Natural killer cell (primary cell): ENCODE measurements around the gene PPM1F. TPM values are rescaled to one million over a fixed set of nuclear protein-coding genes. Genes with fewer than 3 reads are reported as not detected.
A peak's percentile ranks its signal among the peaks of the same experiment; 100 is the strongest.

Source experiments
- ATAC-seq, 3 donors: fragments of 150-1000 bp in 2 of 3; fragments of 200-7000 bp in 1 of 3; cut with Tn5 transposase; 1 replicate in 1 of 3; 2 replicates in 2 of 3; pipeline ENCODE4 v1.10.0; 2021; ENCODE audit warnings: mild to moderate bottlenecking in 2 of 3, moderate library complexity in 2 of 3
- DNase-seq, 2 donors: peaks; one replicate each; pipeline versions ENCODE4 v3.0.0 to v3.0.0-alpha.2; 2013 to 2021; ENCODE audit warnings: mixed read lengths in 1 of 2
- H3K27ac ChIP-seq: one replicate; pipeline ENCODE4 v1.5.1; 2013; ENCODE audit warnings: mild to moderate bottlenecking, low read length
- H3K27me3 ChIP-seq: one replicate; pipeline ENCODE4 v1.6.1; 2013; ENCODE audit warnings: low read length; ENCODE audit not compliant: control insufficient read depth, insufficient read depth
- H3K36me3 ChIP-seq: one replicate; pipeline ENCODE4 v1.6.1; 2013; ENCODE audit warnings: low read length; ENCODE audit not compliant: control insufficient read depth, insufficient read depth
- H3K4me1 ChIP-seq: one replicate; pipeline ENCODE4 v1.6.1; 2013; ENCODE audit warnings: low read length; ENCODE audit not compliant: control insufficient read depth, insufficient read depth
- H3K4me3 ChIP-seq: one replicate; pipeline ENCODE4 v1.5.1; 2013; ENCODE audit warnings: low read length
- H3K9me3 ChIP-seq: one replicate; pipeline ENCODE4 v1.6.1; 2013; ENCODE audit warnings: low read length; ENCODE audit not compliant: control insufficient read depth, insufficient read depth
- H3K27ac Mint-ChIP-seq, 2 donors: one replicate each; pipeline ENCODE4 v1.8.0; 2022; ENCODE audit warnings: mild to moderate bottlenecking in 2 of 2, mixed read lengths in 2 of 2, moderate library complexity in 1 of 2
- H3K27me3 Mint-ChIP-seq, 2 donors: one replicate each; pipeline ENCODE4 v1.8.0; 2022; ENCODE audit warnings: low read depth in 2 of 2, mixed read lengths in 2 of 2
- H3K36me3 Mint-ChIP-seq: one replicate; pipeline ENCODE4 v1.8.0; 2022; ENCODE audit warnings: mixed read lengths
- H3K4me1 Mint-ChIP-seq, 2 donors: one replicate each; pipeline ENCODE4 v1.8.0; 2022; ENCODE audit warnings: mixed read lengths in 2 of 2
- H3K4me3 Mint-ChIP-seq: one replicate; pipeline ENCODE4 v1.8.0; 2022; ENCODE audit warnings: mild to moderate bottlenecking, moderate library complexity, mixed read lengths
- H3K9me3 Mint-ChIP-seq, 2 donors: one replicate each; pipeline ENCODE4 v1.8.0; 2022; ENCODE audit warnings: mixed read lengths in 2 of 2
- WGBS: methylation state at CpG from one replicate; pipeline ENCODE4 v1.1.7; 2013; ENCODE audit warnings: missing lambda C conversion rate; ENCODE audit not compliant: insufficient coverage; 5-methylcytosine and 5-hydroxymethylcytosine counted together
- intact Hi-C: fragments of 100-400 bp; cut with micrococcal nuclease; formaldehyde crosslinking; loops from one replicate; pipeline ENCODE4 v1.14.2; 2022
- total RNA-seq, 4 donors: library from RNA; stranded (reverse); fragments of 120-200 nt in 1 of 4; gene quantifications; one replicate each; pipeline versions ENCODE4 v1.2.3 to v1.2.4, GENCODE V29; 2013 to 2022
- TF ChIP-seq, protein P1 (sequence below): fragments of 200-600 bp; IDR thresholded peaks from one replicate; pipeline ENCODE4 v1.8.0; 2022; ENCODE audit warnings: antibody characterized with exemption

Gene PPM1F
- total RNA-seq, 3 donors from 2014 or later (not counting 1 experiment from before 2014, with no cell fraction given) = 25.1 to 30.3 (median 25.5) TPM

GRCh38 chr22:21945453-21946261 lies 7.0 kb downstream of the PPM1F start:
- TF ChIP-seq, protein P1, sequence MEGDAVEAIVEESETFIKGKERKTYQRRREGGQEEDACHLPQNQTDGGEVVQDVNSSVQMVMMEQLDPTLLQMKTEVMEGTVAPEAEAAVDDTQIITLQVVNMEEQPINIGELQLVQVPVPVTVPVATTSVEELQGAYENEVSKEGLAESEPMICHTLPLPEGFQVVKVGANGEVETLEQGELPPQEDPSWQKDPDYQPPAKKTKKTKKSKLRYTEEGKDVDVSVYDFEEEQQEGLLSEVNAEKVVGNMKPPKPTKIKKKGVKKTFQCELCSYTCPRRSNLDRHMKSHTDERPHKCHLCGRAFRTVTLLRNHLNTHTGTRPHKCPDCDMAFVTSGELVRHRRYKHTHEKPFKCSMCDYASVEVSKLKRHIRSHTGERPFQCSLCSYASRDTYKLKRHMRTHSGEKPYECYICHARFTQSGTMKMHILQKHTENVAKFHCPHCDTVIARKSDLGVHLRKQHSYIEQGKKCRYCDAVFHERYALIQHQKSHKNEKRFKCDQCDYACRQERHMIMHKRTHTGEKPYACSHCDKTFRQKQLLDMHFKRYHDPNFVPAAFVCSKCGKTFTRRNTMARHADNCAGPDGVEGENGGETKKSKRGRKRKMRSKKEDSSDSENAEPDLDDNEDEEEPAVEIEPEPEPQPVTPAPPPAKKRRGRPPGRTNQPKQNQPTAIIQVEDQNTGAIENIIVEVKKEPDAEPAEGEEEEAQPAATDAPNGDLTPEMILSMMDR = no peak
- peaks cover 27% of the 10 kb centered on the region for H3K4me1 ChIP-seq
- H3K9me3 Mint-ChIP-seq = no peaks in the 10 kb centered on the region

DNA sequence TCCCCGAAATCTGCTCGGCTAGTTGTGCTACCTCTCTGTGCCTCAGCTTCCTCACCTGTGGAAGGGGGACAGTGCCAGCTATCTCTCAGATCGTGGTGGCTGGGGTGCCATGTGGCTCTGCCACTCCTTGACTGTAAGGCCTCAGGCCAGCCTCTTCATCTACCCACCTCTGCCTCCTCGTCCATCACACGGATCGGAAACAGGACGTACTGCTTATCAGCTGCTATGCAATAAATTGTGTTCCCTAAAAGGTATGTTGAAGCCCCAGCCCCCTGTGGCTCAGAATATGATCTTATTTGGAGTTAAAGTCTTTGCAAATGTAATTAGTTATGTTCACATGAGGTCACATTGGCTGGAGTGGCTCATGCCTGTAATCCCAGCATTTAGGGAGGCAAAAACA lies 7.8 kb downstream of the PPM1F start:
- Mint-ChIP-seq H3K27ac (no peak overlapping the region), H3K36me3 (no peaks in the 10 kb centered on the region), H3K4me1 (peaks cover 6 to 38% of the 10 kb centered on the region in 2 donors), H3K4me3 (no peak overlapping the region), H3K27me3 (no peaks in the 10 kb centered on the region), H3K9me3 (no peaks in the 10 kb centered on the region)
- H3K27me3 ChIP-seq = no peaks in the 10 kb centered on the region
- H3K36me3 ChIP-seq = peaks cover 13% of the 10 kb centered on the region
- WGBS = 78% methylated on average over 7 of the region's 7 CpGs
- intact Hi-C loops = no loop called here
- H3K4me1 ChIP-seq = peaks cover 32% of the 10 kb centered on the region
- no peak overlapping the region for H3K4me3 ChIP-seq
- TF ChIP-seq, protein P1 = no peak
- DNase-seq (no peak), ATAC-seq (no peak)
- no peak overlapping the region for H3K27ac ChIP-seq
- H3K9me3 ChIP-seq = no peaks in the 10 kb centered on the region

More at GRCh38 chr22:21945453-21946261, 7.0 kb downstream of the PPM1F start:
- Histone ChIP-seq H3K36me3 (peaks cover 13% of the 10 kb centered on the region), H3K27ac (no peak overlapping the region), H3K4me3 (no peak overlapping the region), H3K27me3 (no peaks in the 10 kb centered on the region), H3K9me3 (no peaks in the 10 kb centered on the region)
- peak overlapping the region in 1 of 2 donors; percentile 27 for H3K27ac Mint-ChIP-seq
- H3K36me3 Mint-ChIP-seq = no peaks in the 10 kb centered on the region
- no peak overlapping the region for H3K4me3 Mint-ChIP-seq
- no peak for DNase-seq
- H3K27me3 Mint-ChIP-seq = no peaks in the 10 kb centered on the region
- 92% methylated on average over 13 of the region's 13 CpGs for WGBS
- intact Hi-C loops = no loop called here
- ATAC-seq = no peak
- peaks cover 6 to 38% of the 10 kb centered on the region in 2 donors for H3K4me1 Mint-ChIP-seq

DNA sequence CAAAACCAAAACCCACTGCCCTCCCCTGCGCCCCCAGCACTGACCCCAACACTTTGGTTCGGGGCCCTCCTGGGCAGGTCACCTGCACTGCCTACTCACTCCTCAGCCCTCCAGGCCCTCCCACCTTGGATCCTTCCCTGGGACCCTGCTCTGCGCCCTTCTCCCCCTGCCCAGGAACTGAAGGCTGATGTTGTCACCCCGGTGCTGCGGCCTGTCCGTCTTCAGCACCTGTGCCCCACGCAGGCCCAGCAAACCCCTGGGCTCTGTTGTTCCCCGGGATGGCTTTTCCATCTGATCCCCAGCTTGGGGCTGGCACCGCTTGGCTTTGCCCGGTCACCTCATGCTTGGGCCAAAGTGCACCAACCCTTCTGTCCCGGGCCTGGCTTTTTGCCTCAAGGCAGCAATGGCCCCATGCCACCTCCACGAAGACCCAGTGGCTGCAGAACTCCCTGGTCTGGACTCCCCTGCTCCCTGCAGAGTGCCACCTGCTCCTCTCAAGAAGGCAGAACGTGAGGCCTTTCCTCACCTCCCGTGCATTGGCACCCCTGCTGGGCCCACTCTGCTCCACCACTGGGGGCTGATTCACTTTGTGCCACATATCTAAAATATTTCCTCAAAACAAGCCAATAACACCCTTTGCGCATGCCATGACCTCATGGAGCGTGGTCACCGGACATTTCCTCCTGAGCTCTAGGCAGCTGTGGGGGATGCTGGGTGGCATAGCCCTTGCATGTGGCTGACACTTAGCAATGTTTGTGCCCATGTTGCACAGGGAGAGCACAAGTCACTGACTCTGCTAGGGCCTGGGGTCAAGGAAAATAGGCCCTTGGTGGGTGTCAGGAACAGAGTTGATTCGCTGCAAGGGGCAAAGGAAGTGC lies 8.8 kb downstream of the PPM1F start:
- Histone ChIP-seq H3K4me3 (no peak overlapping the region), H3K4me1 (peaks cover 39% of the 10 kb centered on the region), H3K9me3 (no peaks in the 10 kb centered on the region), H3K27ac (no peak overlapping the region), H3K27me3 (no peaks in the 10 kb centered on the region), H3K36me3 (peaks cover 13% of the 10 kb centered on the region)
- H3K27ac Mint-ChIP-seq = no peak overlapping the region
- TF ChIP-seq, protein P1 = no peak
- intact Hi-C loops = no loop called here
- WGBS = 94% methylated on average over 18 of the region's 18 CpGs
- H3K4me3 Mint-ChIP-seq = no peak overlapping the region
- no peaks in the 10 kb centered on the region for H3K9me3 Mint-ChIP-seq
- ATAC-seq = no peak
- H3K4me1 Mint-ChIP-seq = peaks cover 8 to 39% of the 10 kb centered on the region in 2 donors
- no peaks in the 10 kb centered on the region for H3K36me3 Mint-ChIP-seq
- no peaks in the 10 kb centered on the region for H3K27me3 Mint-ChIP-seq
- DNase-seq = no peak
